GM12801 (cell line): Measurements from ENCODE around the gene METAP2.

Source experiments
- CTCF ChIP-seq: IDR thresholded peaks from one replicate; pipeline ENCODE4 v1.5.1; 2011; ENCODE audit warnings: control low read depth; ENCODE audit not compliant: insufficient read length; ENCODE audit errors: extremely low read depth

Gene METAP2

DNA sequence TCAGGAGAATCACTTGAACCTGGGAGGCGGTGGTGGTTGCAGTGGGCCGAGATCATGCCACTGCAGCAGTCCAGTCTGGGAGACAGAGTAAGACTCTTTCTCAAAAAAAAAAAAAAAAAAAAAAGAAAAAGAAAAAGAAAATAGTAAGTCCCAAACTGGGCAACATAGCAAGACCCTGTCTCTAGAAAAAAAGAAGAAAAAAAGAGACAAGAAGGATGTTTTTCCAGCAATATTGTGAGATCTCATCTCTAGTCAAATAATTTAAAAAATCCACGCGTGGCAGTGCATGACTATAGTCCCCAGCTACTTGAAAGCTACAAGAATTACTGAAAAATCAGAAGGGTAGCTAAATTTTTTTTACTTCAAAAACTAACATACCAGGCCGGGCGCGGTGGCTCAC is 69.4 kb downstream of the METAP2 start:
- TF ChIP-seq CTCF = no peak

- TF ChIP-seq CTCF = no peak
These were observed 70.8 kb downstream of the METAP2 start for GRCh38 chr12:95544756-95545155.

DNA sequence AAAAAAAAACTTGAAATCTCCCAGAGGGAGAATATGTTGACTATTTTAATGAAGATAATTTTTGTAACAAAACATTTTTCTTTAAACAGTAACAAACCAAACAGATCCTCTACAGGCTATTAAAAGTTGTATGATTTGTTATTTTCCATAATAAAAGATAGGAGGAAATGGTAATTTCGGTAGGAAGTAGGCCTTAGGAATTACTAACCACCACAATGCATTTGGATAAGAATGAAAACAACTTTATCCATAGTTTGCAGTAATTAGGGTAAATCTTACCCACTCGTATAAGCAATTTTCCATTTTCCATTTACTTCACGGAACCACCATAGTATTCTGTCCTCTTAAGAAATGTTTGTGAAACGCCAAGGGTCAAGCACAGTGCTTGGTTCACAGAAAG is 71.4 kb downstream of the METAP2 start:
- no peak for TF ChIP-seq CTCF

DNA sequence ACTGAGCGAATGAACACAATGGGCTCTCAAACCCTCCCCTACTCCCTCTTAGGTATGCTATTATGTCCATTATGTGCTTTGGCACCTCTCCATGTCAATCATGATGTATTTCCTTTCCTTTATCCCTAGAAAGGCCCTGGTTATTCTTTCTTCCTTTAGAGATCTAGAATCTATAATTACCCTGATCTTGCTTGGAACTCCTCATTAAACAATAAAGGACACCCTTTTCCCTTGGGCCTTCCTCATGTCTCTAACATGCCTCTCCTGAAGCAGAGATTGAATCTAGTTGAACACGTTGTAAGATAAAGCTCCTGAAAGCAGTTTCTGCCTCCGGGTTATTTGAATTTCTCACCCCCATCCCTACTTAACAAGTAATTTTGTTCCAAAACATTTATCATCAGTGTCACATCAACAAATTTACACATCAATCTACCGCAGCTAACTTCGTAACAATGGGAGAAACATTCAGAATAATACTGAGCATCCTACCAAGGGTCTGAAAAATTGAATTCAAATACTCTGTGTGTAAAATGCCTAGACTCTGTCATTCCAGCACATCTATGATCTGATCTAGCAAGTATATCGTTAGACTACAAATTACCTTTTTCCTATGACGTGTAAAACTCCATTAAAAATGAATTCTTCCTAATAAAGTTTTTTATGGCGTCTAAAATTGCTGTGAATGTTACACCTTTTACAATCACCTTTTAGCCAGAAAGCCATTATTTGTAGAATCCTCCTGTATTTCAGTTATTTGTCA is 72.0 kb downstream of the METAP2 start:
- no peak for TF ChIP-seq CTCF

- TF ChIP-seq CTCF = no peak
These were observed 72.5 kb downstream of the METAP2 start for GRCh38 chr12:95546491-95546813.

- no peak for TF ChIP-seq CTCF
These were observed 73.6 kb downstream of the METAP2 start for GRCh38 chr12:95547522-95548055.

GRCh38 chr12:95548056-95548538 is 74.1 kb downstream of the METAP2 start:
- TF ChIP-seq CTCF = no peak
